Measurements from ENCODE around the gene MACROD2. TPM values are rescaled to one million over a fixed set of nuclear protein-coding genes. Genes with fewer than 3 reads are reported as not detected.

MACROD2 gene
- total and polyA plus RNA-seq, 2 donors (not counting 1 experiment from before 2014, with no cell fraction given), result 5.3 to 6.7 TPM

- Mint-ChIP-seq H3K4me1 (peaks cover 17% of the 10 kb centered on the region), H3K27ac (no peak overlapping the region)
Measured at GRCh38 chr20:16059841-16060240, 2064.5 kb downstream of the MACROD2 start.

GRCh38 chr20:16061351-16061750, 2066.0 kb downstream of the MACROD2 start:
- Histone ChIP-seq H2AFZ (ENCODE audit: insufficient read depth, low read depth, low read length, poor library complexity, severe bottlenecking) (no peak overlapping the region), H3K4me1 (ENCODE audit: control insufficient read depth in 2 of 2, insufficient read depth in 2 of 2, low read length in 2 of 2) (peaks cover 0 to 4% of the 10 kb centered on the region in 2 donors), H3K36me3 (replicated peaks in 1 of 2; ENCODE audit: control extremely low read depth in 1 of 2, control insufficient read depth in 1 of 2, extremely low read depth in 1 of 2, insufficient read depth in 2 of 2, low read length in 1 of 2) (no peaks in the 10 kb centered on the region), H3K4me3 (ENCODE audit: control extremely low read depth in 1 of 5, extremely low read depth in 1 of 5, insufficient read depth in 1 of 5, low read depth in 2 of 5, low read length in 4 of 5) (no peak overlapping the region), H4K20me1 (ENCODE audit: control insufficient read depth, insufficient read depth, low read length, poor library complexity, severe bottlenecking) (no peaks in the 10 kb centered on the region), H3K9me3 (ENCODE audit: control extremely low read depth in 1 of 3, control insufficient read depth in 2 of 3, insufficient read depth in 1 of 3, low read length in 2 of 3) (no peaks in the 10 kb centered on the region), H3K27me3 (replicated peaks in 1 of 4; ENCODE audit: control extremely low read depth in 1 of 4, control insufficient read depth in 3 of 4, insufficient read depth in 4 of 4, low read length in 3 of 4) (no peaks in the 10 kb centered on the region), H3K9ac (ENCODE audit: low read length) (no peak overlapping the region), H3K79me2 (ENCODE audit: control insufficient read depth, insufficient read depth, low read length) (no peaks in the 10 kb centered on the region), H3K27ac (ENCODE audit: low read length in 2 of 2) (no peak overlapping the region), H3K4me2 (replicated peaks; ENCODE audit: low read depth, low read length, poor library complexity, severe bottlenecking) (no peak overlapping the region)
- WGBS (ENCODE audit: insufficient coverage), result 98% methylated on average over 6 of the region's 7 CpGs
- Mint-ChIP-seq H3K27me3 (no peaks in the 10 kb centered on the region), H3K4me1 (peaks cover 12% of the 10 kb centered on the region), H3K27ac (no peak overlapping the region), H3K9me3 (ENCODE audit: insufficient read depth) (no peaks in the 10 kb centered on the region), H3K4me3 (no peak overlapping the region)
- TF ChIP-seq EZH2 (IDR thresholded peaks at IDR 0.05; ENCODE audit: borderline replicate concordance, insufficient read depth, low read depth, low read length, poor library complexity, severe bottlenecking) (no peak), CTCF (IDR thresholded peaks at IDR 0.05) (no peak)
- POLR2A ChIA-PET, result no interaction called here
- ATAC-seq (ENCODE audit: low read depth) (no peak), DNase-seq (no peak)
- intact Hi-C loops (cut with micrococcal nuclease), result no loop called here
- CTCF ChIA-PET, result interaction anchor here (0.9 kb wide), 1 partner anchor 15 kb away, joined by 3 read pairs; no protein-coding TSS in a partner anchor

More at GRCh38 chr20:16059841-16060240, 2064.5 kb downstream of the MACROD2 start:
- Histone ChIP-seq H2AFZ (ENCODE audit: insufficient read depth, low read depth, low read length, poor library complexity, severe bottlenecking) (no peak overlapping the region), H3K27me3 (replicated peaks in 1 of 4; ENCODE audit: control extremely low read depth in 1 of 4, control insufficient read depth in 3 of 4, insufficient read depth in 4 of 4, low read length in 3 of 4) (no peaks in the 10 kb centered on the region), H3K79me2 (ENCODE audit: control insufficient read depth, insufficient read depth, low read length) (no peaks in the 10 kb centered on the region), H3K36me3 (replicated peaks in 1 of 2; ENCODE audit: control extremely low read depth in 1 of 2, control insufficient read depth in 1 of 2, extremely low read depth in 1 of 2, insufficient read depth in 2 of 2, low read length in 1 of 2) (no peaks in the 10 kb centered on the region), H3K4me3 (ENCODE audit: control extremely low read depth in 1 of 5, extremely low read depth in 1 of 5, insufficient read depth in 1 of 5, low read depth in 2 of 5, low read length in 4 of 5) (no peak overlapping the region), H3K9me3 (ENCODE audit: control extremely low read depth in 1 of 3, control insufficient read depth in 2 of 3, insufficient read depth in 1 of 3, low read length in 2 of 3) (no peaks in the 10 kb centered on the region), H3K27ac (ENCODE audit: low read length in 2 of 2) (no peak overlapping the region), H3K9ac (ENCODE audit: low read length) (no peak overlapping the region), H3K4me2 (replicated peaks; ENCODE audit: low read depth, low read length, poor library complexity, severe bottlenecking) (no peak overlapping the region), H3K4me1 (ENCODE audit: control insufficient read depth in 2 of 2, insufficient read depth in 2 of 2, low read length in 2 of 2) (peaks cover 6 to 8% of the 10 kb centered on the region in 2 donors), H4K20me1 (ENCODE audit: control insufficient read depth, insufficient read depth, low read length, poor library complexity, severe bottlenecking) (no peaks in the 10 kb centered on the region)
- Mint-ChIP-seq H3K9me3 (ENCODE audit: insufficient read depth) (no peaks in the 10 kb centered on the region), H3K4me3 (no peak overlapping the region), H3K27me3 (no peaks in the 10 kb centered on the region)
- DNase-seq, result no peak
- ChIA-PET POLR2A (no interaction called here), CTCF (no interaction called here)
- no peak for ATAC-seq (ENCODE audit: low read depth)
- intact Hi-C loops (cut with micrococcal nuclease), result no loop called here
- WGBS (ENCODE audit: insufficient coverage), result 95% methylated on average over 2 of the region's 2 CpGs
- TF ChIP-seq EZH2 (IDR thresholded peaks at IDR 0.05; ENCODE audit: borderline replicate concordance, insufficient read depth, low read depth, low read length, poor library complexity, severe bottlenecking) (no peak), CTCF (IDR thresholded peaks at IDR 0.05) (no peak)
